Activated CD8-positive, alpha-beta memory T cell treated with anti-CD3 and anti-CD28 coated beads, Interleukin-2, amount 50 U/mL, for 1 hour (primary cell): ENCODE data around the gene ASPG.
"Not testable (repeated sequence)": the region's sequence is repeated elsewhere in the genome, so short reads cannot be mapped to it uniquely, and the experiment has no call there.

Source experiments
- DNase-seq: peaks from one replicate; pipeline ENCODE4 v3.0.0-alpha.2; 2020; ENCODE audit errors: extremely low read depth

ASPG gene

GRCh38 chr14:104146651-104147345 lies 61.3 kb downstream of the ASPG start:
- no peak for DNase-seq

GRCh38 chr14:104147346-104148125 lies 62.0 kb downstream of the ASPG start:
- no peak for DNase-seq

- no peak for DNase-seq
Measured at GRCh38 chr14:104148433-104149277, 63.2 kb downstream of the ASPG start.

- DNase-seq, result no peak
Measured at GRCh38 chr14:104149278-104149595, 63.7 kb downstream of the ASPG start.

GRCh38 chr14:104149617-104150135 lies 64.2 kb downstream of the ASPG start:
- DNase-seq, result no peak

- DNase-seq, result no peak
Measured at GRCh38 chr14:104150136-104151025, 64.9 kb downstream of the ASPG start.

- DNase-seq, result no peak
Measured at GRCh38 chr14:104151026-104151381, 65.5 kb downstream of the ASPG start.

- DNase-seq, result no peak
Measured at GRCh38 chr14:104151566-104152245, 66.2 kb downstream of the ASPG start.

- no peak for DNase-seq
Measured at GRCh38 chr14:104152246-104152575, 66.7 kb downstream of the ASPG start.

- no peak for DNase-seq
Measured at GRCh38 chr14:104152686-104153393, 67.3 kb downstream of the ASPG start.

GRCh38 chr14:104153394-104153755 lies 67.9 kb downstream of the ASPG start:
- not testable (repeated sequence) for DNase-seq

- DNase-seq, result no peak
Measured at GRCh38 chr14:104154246-104154645, 68.7 kb downstream of the ASPG start.

- no peak for DNase-seq
Measured at GRCh38 chr14:104155513-104155912, 70.0 kb downstream of the ASPG start.

- DNase-seq, result no peak
Measured at GRCh38 chr14:104156142-104156541, 70.6 kb downstream of the ASPG start.

- no peak for DNase-seq
Measured at GRCh38 chr14:104157016-104157928, 71.8 kb downstream of the ASPG start.

- no peak for DNase-seq
Measured at GRCh38 chr14:104158827-104159798, 73.6 kb downstream of the ASPG start.

- no peak for DNase-seq
Measured at GRCh38 chr14:104159990-104160389, 74.5 kb downstream of the ASPG start.
